ENCODE results near the gene UBASH3B.

- no peak for TF ChIP-seq POLR2AphosphoS5 (IDR thresholded peaks at IDR 0.05; ENCODE audit: low read depth)
- TF ChIP-seq CTCF (IDR thresholded peaks at IDR 0.05; ENCODE audit: insufficient read depth, low read length), result no peak
- no peak for TF ChIP-seq REST (IDR thresholded peaks at IDR 0.05; ENCODE audit: insufficient replicate concordance, low read depth)
- no peak for TF ChIP-seq GABPA (IDR thresholded peaks at IDR 0.05; ENCODE audit: low read depth)
These were observed 9.7 kb upstream of the UBASH3B start for GRCh38 chr11:122645847-122646246.

All from HL-60 (cell line).